OCI-M1 (cell line): ENCODE data around the gene SCG3.

Experiments
- DNase-seq: peaks from one replicate; lab custom pipeline; 2025; lab: John Stamatoyannopoulos, UW

SCG3 gene

GRCh38 chr15:51678096-51678495 lies 3.2 kb upstream of the SCG3 start:
- no peak for DNase-seq

DNA sequence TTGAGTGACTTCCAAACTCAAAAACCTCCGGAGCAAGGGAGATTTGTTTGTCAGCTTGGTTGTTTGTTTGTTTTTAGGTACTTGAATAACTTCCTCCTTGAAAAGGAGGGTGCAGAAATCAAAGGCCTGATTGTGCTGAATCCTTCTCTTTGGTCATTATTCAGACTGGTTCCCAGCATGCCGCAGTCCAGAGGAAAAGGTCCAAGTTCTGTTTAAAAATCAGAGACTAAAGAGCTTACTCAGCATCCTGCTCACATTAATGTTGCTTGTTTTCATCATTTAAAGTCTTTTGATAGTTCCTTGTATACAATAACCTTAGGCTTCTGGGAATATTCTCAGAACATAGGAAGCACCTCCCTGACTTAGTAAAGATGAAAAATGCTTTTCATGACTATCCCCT lies 982 bp upstream of the SCG3 start:
- no peak for DNase-seq

DNA sequence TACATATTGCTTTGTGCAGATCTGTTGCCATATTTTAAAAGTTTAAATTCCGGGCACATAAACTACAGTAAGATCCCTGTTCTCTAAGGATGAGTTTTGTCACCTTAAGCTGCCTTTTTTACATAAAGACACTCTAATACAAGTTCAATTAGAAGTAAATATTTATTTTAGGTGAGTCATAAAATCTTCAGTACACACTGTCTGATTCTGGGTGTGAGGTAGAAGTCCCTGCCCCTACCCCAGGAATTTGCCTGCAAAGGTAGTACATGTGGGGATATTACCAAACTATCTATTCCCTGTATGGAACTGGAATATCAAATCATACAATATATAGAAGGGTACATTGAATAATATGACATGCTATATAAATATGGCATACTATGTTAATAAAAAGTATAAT lies 6.3 kb downstream of the SCG3 start:
- no peak for DNase-seq

DNA sequence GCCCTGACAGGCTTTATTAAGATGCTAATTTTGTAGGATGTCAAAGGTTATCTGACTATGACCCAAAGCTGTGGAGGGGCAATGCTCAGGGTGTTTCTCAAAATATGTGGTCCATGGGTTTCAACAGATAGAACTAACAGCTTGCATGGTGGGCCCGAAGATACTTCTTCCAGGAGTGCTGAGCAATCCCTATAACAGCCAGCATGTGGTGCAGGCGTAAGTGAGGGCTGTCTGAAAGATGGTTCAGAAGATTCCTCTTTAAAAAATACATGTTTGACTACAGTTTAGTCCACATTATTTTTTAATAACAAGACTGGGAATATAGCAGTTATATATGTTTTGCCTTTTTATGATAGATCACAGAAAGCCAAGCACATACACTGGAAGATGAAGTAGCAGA lies 7.6 kb downstream of the SCG3 start:
- no peak for DNase-seq

DNA sequence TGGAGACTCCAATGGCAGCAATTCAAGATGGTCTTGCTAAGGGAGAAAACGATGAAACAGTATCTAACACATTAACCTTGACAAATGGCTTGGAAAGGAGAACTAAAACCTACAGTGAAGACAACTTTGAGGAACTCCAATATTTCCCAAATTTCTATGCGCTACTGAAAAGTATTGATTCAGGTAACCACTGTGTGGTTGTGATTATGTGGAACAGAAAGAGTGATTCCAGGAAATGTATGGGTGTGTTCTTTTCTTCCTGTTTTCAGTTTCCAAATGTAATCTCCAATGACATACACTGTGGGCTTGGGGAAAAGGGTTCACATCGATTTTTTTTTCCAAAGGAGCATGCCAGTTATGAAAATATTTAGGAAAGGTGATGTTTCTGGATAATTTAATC lies 10.9 kb downstream of the SCG3 start:
- peak; percentile 63 for DNase-seq

DNA sequence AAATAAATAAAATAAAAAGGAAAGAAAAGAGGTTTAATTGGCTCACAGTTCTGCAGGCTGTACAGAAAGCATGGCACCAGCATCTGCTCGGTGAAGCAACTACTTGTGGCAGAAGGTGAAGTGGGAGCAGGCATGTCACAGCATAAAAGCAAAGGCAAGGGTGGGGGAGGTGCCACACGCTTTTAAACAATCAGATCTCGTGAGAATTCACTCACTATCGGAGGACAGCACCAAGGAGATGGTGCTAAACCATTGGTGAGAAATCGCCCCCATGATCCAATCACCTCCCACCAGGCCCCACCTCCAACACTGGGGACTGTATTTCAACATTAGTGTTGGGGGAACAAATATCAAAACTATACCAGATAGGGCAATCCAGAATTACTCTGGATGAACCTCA lies 15.3 kb downstream of the SCG3 start:
- peak; percentile 70 for DNase-seq

- peak; percentile 89 for DNase-seq
Observed at GRCh38 chr15:51697163-51697562, 15.9 kb downstream of the SCG3 start.

DNA sequence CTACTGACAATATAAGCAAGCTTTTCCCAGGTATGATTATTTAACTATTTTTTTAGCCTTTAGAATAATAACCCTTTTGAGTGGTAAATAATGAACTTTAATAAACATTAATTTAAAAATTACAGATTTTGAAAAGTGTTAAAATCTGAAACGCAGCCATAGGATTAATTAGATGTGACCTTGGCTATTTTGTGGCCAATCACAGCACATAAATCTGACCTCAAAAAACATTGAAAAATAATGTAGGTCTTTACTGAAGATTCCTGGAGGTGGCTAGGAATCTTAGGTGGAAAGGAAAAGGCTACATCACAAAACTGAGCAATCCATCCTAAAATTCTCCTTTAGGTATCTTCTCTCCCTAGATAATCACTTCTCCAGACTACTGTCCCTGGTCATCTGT lies 18.1 kb downstream of the SCG3 start:
- DNase-seq: no peak

DNA sequence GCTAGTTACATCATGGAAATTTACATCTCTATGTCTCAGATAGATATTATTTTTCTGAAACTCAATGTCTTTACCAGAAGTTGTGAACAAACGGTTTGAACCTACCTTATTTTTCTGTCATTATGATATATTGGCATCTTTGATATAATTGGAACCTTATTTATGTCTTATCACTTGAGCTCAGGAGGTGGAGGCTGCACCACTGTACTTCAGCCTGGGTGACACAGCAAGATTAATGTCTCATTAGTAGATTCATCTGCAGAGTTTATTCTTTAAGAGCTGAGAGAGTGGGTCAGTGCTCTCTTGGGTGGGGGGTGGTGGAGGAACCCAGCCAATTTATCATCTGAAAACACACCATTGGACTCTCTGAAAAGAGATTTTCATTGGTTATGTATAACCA lies 21.4 kb downstream of the SCG3 start:
- DNase-seq: peak; percentile 72

DNA sequence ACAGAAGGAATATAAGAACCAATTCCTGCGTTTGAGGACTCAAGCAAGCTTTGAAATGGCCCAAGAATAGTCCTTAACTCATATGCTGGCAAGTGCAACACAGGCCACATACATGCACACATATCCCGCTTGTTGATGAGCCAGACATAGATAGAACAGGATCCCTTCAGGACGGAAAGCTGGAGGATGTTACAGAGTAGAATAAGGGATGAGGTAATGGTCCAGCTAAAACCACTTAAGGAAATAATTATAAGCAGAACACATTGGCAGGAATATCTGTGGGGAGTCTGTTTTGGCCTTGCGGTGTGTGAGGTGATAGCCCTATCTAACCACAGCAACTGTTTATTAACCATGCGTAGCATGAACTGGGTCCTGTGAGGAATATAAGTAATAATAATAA lies 25.0 kb downstream of the SCG3 start:
- DNase-seq: peak; percentile 11

- no peak for DNase-seq
Observed at GRCh38 chr15:51706926-51707608, 25.8 kb downstream of the SCG3 start.

- DNase-seq: no peak
Observed at GRCh38 chr15:51708013-51708412, 26.7 kb downstream of the SCG3 start.

DNA sequence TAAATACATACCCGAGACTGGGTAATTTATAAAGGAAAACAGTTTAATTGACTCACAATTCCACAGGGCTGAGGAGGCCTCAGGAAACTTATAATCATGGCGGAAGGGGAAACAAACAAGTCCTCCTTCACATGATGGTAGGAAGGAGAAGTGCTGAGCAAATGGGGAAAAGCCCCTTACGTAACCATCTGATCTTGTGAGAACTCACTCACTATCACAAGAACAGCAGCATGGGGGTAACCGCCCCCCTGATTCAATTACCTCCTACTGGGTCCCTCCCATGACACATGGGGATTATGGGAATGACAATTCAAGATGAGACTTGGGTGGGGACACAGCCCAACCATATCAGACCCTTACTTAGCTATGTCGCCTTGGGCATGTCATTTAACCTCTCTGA lies 27.7 kb downstream of the SCG3 start:
- no peak for DNase-seq

DNA sequence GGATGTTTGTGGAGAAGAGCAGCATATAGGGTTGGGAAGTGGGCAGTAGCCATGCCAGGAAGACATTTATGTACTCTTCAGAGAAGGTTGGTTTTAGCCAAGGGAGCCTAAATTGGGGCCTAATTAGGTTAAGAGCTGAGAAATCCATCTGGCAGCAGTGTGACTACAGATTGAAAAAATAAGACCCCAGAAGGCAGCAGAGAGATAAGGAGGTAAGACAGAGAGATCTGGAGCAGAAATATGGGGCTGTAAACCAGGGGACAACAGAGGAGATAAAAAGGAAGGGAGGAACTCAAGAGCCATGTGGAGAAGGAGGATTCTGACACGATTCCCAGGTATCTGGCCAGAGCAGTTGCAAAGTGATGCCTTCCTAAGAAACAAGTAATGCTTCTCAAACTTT lies 32.9 kb downstream of the SCG3 start:
- no peak for DNase-seq

DNA sequence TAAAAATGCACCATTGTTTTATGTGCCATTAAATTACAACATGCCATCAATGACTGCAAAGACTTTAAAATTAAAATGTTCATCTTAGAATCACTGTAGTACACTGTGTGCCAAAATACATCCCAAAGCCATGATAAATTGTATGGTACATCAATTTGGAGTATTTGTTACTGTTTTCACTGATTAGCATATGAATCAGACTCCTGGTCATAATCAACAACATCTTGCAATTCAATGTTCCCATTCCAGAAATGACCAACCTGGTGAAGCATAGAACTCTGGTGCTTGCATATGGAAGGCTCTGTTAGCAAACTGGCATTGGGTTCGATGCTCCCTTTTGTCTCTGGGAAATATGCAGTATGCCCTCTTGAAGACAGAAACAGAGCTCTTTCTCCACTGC lies 33.6 kb downstream of the SCG3 start:
- no peak for DNase-seq

GRCh38 chr15:51718219-51718618 lies 36.9 kb downstream of the SCG3 start:
- no peak for DNase-seq

- DNase-seq: no peak
Observed at GRCh38 chr15:51718746-51719145, 37.4 kb downstream of the SCG3 start.

GRCh38 chr15:51720201-51720995 lies 39.1 kb downstream of the SCG3 start:
- no peak for DNase-seq

- no peak for DNase-seq
Observed at GRCh38 chr15:51721199-51721960, 40.1 kb downstream of the SCG3 start.

DNA sequence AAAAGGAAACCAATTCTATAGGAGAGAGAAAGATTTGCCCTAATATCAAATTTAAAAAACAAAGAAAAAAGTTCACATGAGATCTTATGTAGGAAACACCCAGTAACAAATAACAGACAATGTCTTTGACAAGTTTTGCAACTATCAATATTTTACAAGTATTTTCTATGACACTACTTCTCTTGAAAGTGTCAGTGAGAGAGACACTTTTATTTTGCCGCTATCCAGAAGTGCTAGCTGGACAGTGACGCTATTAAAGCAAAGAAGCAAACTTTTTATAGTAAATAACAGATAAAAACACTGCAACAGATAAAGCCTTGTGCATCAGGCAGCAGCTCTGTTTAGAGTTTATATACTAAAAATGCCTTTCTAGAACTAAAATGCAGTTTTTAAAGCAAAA lies 42.9 kb downstream of the SCG3 start:
- DNase-seq: no peak

GRCh38 chr15:51724673-51725072 lies 43.4 kb downstream of the SCG3 start:
- DNase-seq: peak; percentile 34

DNA sequence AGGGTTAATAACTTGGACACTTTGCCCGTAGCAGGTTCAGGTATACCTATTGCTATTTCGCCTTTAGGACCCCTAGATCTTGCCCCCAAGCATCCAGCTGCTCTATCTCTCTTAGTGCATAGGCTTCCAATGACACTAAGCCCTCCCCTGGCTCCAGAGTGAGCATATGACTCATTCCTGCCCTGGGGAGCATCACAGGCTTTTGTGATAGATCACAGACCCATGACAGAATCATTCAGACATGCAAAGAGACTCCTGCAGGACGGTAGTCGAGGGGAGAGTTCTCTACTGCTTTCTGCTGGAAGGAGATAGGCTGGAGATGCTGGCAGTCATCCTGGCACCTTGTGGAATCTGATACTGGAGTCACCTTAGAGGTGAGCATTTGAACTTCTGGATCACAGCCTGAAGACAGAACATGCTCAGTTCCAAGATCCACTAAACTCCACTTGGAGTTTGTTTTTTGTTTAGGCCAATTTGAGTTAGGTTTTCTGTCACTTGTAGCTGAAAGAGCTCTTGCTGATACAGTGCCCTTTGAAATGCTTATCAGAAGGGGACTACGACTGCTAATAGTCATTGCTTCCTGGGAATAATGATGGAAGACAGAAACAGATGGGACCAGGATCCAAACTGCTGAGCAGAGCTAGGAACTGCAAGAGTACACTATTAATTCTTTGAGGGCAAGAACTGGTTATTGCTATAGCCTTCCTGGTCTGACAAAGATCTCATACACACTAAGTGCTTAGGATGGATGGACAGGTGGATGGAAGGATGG lies 45.2 kb downstream of the SCG3 start:
- DNase-seq: peak; percentile 37
